ENCODE measurements around the gene SLC15A1. TPM values are rescaled to one million over a fixed set of nuclear protein-coding genes. Genes with fewer than 3 reads are reported as not detected.

The SLC15A1 gene
- total RNA-seq, 1 experiment from 2014 or later = 2.6 TPM

DNA sequence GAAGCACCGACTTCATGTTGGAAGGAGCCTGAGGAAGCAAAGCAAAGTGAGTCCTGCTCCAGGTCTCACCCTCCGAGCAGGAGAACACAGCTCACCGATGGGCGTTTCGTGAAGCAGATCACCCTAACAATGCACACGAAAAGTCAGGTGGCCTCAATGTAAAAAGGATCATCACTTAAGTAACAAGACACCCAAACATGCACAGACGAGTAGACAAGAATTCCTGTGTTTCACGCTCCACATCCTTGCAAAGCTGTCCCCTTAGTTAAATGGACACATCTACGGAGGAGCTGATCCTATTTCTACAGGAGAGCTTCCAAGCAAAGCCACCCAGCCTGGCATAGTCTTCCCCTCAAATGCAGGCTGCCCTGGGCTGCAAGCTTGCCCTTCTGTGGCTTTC lies 66.2 kb downstream of the SLC15A1 start:
- Histone ChIP-seq H3K9me3 (ENCODE audit: control insufficient read depth in 1 of 2, insufficient read depth in 1 of 2, low read depth in 1 of 2, low read length in 2 of 2) (no peaks in the 10 kb centered on the region), H3K36me3 (ENCODE audit: control insufficient read depth in 1 of 2, insufficient read depth in 2 of 2, low read length in 2 of 2) (no peaks in the 10 kb centered on the region), H2AFZ (ENCODE audit: low read depth, low read length, poor library complexity, severe bottlenecking) (no peak overlapping the region), H3K27me3 (ENCODE audit: insufficient read depth, low read length) (no peaks in the 10 kb centered on the region), H4K20me1 (ENCODE audit: insufficient read depth) (no peaks in the 10 kb centered on the region), H3K27ac (ENCODE audit: low read depth, low read length) (no peak overlapping the region), H3K4me2 (ENCODE audit: low read length) (no peak overlapping the region), H3K9me2 (ENCODE audit: insufficient read depth) (no peaks in the 10 kb centered on the region), H3K4me3 (replicated peaks in 1 of 2; ENCODE audit: low read depth in 1 of 2, low read length in 2 of 2) (no peak overlapping the region), H3K4me1 (ENCODE audit: control insufficient read depth in 1 of 2, insufficient read depth in 2 of 2, low read length in 2 of 2) (no peaks in the 10 kb centered on the region), H3K79me2 (ENCODE audit: insufficient read depth, low read length) (no peaks in the 10 kb centered on the region), H3K9ac (ENCODE audit: low read length) (no peak overlapping the region)
- TF ChIP-seq EZH2 (IDR thresholded peaks at IDR 0.05) = no peak
- TF ChIP-seq CEBPB (IDR thresholded peaks at IDR 0.05; ENCODE audit: low read depth) = no peak
- no peak for TF ChIP-seq ZNF274 (IDR thresholded peaks at IDR 0.05; ENCODE audit: low read depth, low read length)
- TF ChIP-seq SRF (IDR thresholded peaks at IDR 0.05; ENCODE audit: low read depth) = no peak
- no peak for TF ChIP-seq EZH2phosphoT487 (IDR thresholded peaks at IDR 0.05; ENCODE audit: borderline replicate concordance)
- TF ChIP-seq YY1 (IDR thresholded peaks at IDR 0.05; ENCODE audit: extremely low read depth, insufficient replicate concordance, low read depth, low read length) = no peak
- no peak for TF ChIP-seq ELF1 (IDR thresholded peaks at IDR 0.05; ENCODE audit: borderline replicate concordance, low read depth)
- no peak for TF ChIP-seq JUND (IDR thresholded peaks at IDR 0.05)
- TF ChIP-seq, protein P1, sequence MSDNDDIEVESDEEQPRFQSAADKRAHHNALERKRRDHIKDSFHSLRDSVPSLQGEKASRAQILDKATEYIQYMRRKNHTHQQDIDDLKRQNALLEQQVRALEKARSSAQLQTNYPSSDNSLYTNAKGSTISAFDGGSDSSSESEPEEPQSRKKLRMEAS (IDR thresholded peaks at IDR 0.05) = no peak
- no peak for TF ChIP-seq SP1 (IDR thresholded peaks at IDR 0.05; ENCODE audit: low read depth)
- TF ChIP-seq POLR2AphosphoS5 (IDR thresholded peaks at IDR 0.05; ENCODE audit: low read depth, low read length) = no peak
- no peak for TF ChIP-seq POLR2A (IDR thresholded peaks at IDR 0.05; ENCODE audit: borderline replicate concordance, extremely low read depth, insufficient read depth, insufficient read length)
- TF ChIP-seq EGR1 (IDR thresholded peaks at IDR 0.05; ENCODE audit: low read depth) = no peak
- no peak for ATAC-seq
- ChIA-PET RAD21 (ENCODE audit: low non-redundant PET in 1 of 2, low total read pairs in 2 of 2, uncharacterized antibody in 2 of 2, unreplicated experiment in 2 of 2) (no interaction called here), POLR2A (no interaction called here), CTCF (interaction anchor here (0.6 to 0.9 kb wide), 3 partner anchors 13 to 845 kb away, joined by 3 read pairs; no protein-coding TSS in a partner anchor)
- no TSS peak for BruUV-seq (replicated peaks)
- intact Hi-C loops (cut with micrococcal nuclease) = no loop called here
- no peak for DNase-seq (ENCODE audit: low read depth, low spot score)

DNA sequence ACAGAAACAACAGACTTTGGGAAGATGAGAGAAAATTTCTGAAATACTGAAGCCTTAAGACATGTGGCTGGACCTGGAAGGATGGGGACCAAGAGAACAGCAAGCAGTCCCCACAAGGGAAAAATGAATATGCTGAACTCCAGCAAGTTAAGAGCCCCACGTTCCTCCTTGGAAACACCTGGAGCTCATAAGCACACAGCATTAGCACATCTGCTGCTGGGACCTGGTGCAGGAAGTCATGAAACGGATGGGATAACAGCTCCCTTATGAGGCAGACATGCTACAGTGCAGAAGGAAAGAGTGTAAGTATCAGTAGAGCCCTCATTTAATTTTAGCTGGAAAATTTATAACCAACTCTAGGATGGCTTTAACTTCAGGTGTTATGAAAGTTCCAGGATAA lies 67.3 kb downstream of the SLC15A1 start:
- H3K27ac ChIP-seq (ENCODE audit: low read depth, low read length) = no peak overlapping the region
- ATAC-seq (no peak), DNase-seq (ENCODE audit: low read depth, low spot score) (no peak)
- RAD21 ChIA-PET (ENCODE audit: low non-redundant PET in 1 of 2, low total read pairs in 2 of 2, uncharacterized antibody in 2 of 2, unreplicated experiment in 2 of 2) = no interaction called here
- H3K9me2 ChIP-seq (ENCODE audit: insufficient read depth) = no peaks in the 10 kb centered on the region
- no peaks in the 10 kb centered on the region for H3K9me3 ChIP-seq (ENCODE audit: control insufficient read depth in 1 of 2, insufficient read depth in 1 of 2, low read depth in 1 of 2, low read length in 2 of 2)
- H2AFZ ChIP-seq (ENCODE audit: low read depth, low read length, poor library complexity, severe bottlenecking) = no peak overlapping the region
- no peaks in the 10 kb centered on the region for H3K4me1 ChIP-seq (ENCODE audit: control insufficient read depth in 1 of 2, insufficient read depth in 2 of 2, low read length in 2 of 2)
- H3K9ac ChIP-seq (ENCODE audit: low read length) = no peak overlapping the region
- POLR2A ChIA-PET = no interaction called here
- no peaks in the 10 kb centered on the region for H4K20me1 ChIP-seq (ENCODE audit: insufficient read depth)
- no peaks in the 10 kb centered on the region for H3K36me3 ChIP-seq (ENCODE audit: control insufficient read depth in 1 of 2, insufficient read depth in 2 of 2, low read length in 2 of 2)
- H3K4me2 ChIP-seq (ENCODE audit: low read length) = no peak overlapping the region
- BruUV-seq (replicated peaks) = no TSS peak
- H3K4me3 ChIP-seq (replicated peaks in 1 of 2; ENCODE audit: low read depth in 1 of 2, low read length in 2 of 2) = no peak overlapping the region
- H3K27me3 ChIP-seq (ENCODE audit: insufficient read depth, low read length) = no peaks in the 10 kb centered on the region
- H3K79me2 ChIP-seq (ENCODE audit: insufficient read depth, low read length) = no peaks in the 10 kb centered on the region
- intact Hi-C loops (cut with micrococcal nuclease) = no loop called here
- CTCF ChIA-PET = interaction anchor here (1.0 to 1.3 kb wide), 3 partner anchors 12 to 155 kb away, joined by 3 to 5 read pairs (median 4); no protein-coding TSS in a partner anchor
- no peak for TF ChIP-seq FOSL1 (IDR thresholded peaks at IDR 0.05; ENCODE audit: low read depth)
- no peak for TF ChIP-seq CEBPB (IDR thresholded peaks at IDR 0.05; ENCODE audit: low read depth)
- TF ChIP-seq POLR2AphosphoS5 (IDR thresholded peaks at IDR 0.05; ENCODE audit: low read depth, low read length) = no peak
- TF ChIP-seq, protein P2, sequence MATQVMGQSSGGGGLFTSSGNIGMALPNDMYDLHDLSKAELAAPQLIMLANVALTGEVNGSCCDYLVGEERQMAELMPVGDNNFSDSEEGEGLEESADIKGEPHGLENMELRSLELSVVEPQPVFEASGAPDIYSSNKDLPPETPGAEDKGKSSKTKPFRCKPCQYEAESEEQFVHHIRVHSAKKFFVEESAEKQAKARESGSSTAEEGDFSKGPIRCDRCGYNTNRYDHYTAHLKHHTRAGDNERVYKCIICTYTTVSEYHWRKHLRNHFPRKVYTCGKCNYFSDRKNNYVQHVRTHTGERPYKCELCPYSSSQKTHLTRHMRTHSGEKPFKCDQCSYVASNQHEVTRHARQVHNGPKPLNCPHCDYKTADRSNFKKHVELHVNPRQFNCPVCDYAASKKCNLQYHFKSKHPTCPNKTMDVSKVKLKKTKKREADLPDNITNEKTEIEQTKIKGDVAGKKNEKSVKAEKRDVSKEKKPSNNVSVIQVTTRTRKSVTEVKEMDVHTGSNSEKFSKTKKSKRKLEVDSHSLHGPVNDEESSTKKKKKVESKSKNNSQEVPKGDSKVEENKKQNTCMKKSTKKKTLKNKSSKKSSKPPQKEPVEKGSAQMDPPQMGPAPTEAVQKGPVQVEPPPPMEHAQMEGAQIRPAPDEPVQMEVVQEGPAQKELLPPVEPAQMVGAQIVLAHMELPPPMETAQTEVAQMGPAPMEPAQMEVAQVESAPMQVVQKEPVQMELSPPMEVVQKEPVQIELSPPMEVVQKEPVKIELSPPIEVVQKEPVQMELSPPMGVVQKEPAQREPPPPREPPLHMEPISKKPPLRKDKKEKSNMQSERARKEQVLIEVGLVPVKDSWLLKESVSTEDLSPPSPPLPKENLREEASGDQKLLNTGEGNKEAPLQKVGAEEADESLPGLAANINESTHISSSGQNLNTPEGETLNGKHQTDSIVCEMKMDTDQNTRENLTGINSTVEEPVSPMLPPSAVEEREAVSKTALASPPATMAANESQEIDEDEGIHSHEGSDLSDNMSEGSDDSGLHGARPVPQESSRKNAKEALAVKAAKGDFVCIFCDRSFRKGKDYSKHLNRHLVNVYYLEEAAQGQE (IDR thresholded peaks at IDR 0.05; ENCODE audit: low read depth) = no peak
- TF ChIP-seq, protein P3, sequence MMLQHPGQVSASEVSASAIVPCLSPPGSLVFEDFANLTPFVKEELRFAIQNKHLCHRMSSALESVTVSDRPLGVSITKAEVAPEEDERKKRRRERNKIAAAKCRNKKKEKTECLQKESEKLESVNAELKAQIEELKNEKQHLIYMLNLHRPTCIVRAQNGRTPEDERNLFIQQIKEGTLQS (IDR thresholded peaks at IDR 0.05) = no peak
- TF ChIP-seq RAD21 (IDR thresholded peaks at IDR 0.05; ENCODE audit: low read depth) = no peak
- TF ChIP-seq, protein P1 (IDR thresholded peaks at IDR 0.05) = no peak

Measured in HCT116 (cell line).